ENCODE data around the gene GRIK1.

GRIK1 gene

DNA sequence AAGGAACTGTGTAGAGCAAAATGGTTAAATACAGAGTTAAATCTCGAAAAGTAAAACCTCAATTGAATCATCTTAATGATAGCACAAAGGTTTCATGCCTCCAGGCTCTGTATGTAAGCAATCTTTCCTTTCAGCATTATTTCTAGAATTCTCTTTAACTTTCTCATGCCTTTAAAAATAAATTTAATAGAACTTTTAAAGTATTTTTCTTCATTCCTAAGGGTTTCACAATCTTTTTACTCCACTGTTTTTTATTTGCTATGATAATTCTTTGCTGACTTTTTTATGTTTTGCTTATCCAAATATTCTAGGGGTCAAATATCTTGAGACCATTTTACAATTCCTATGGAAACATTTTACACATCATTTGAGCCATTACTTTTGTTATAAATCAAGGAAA lies 353.1 kb downstream of the GRIK1 start:
- peak; percentile 11 for DNase-seq

DNA sequence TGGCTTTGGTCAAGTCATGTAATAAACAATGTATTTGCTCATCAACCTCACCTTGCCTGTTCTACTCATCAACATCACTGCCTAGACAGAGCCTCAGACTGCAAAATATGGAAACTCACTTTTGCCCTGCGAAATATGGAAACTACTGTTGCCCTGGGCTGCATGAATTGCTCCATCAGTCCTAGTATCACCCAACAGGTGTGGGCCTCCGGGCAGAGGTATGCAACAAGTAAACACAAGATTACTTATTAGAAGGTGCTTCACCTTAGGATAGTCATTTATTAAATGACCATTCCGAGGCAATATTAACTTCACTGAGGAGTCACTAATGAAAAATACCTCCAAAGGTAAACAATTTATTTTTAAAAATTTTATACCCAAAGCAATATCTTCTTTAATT lies 354.3 kb downstream of the GRIK1 start:
- DNase-seq, result no peak

DNA sequence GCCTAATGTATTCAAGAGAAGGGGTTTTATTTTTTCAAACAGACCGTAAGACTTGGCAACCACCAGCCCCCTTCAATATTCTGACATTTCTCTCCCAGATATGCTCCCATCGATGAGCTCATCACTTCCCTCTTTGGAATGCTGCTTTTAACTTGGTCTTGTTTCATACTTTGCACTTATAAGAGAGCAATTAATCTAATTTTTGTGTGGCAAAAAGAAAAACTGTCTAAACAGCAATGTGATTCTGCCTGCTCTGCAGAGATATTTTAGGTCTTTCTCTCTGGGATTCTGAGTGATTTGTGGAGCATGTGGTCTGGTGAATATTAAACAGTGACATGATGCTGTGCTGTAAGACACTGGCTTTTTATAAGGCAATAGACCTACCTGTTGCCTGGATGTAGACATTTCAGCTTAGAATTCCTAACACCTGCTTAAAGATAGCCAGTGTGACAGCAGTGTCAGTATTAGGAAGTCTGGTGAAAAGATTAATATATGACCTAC lies 356.3 kb downstream of the GRIK1 start:
- DNase-seq, result no peak

DNA sequence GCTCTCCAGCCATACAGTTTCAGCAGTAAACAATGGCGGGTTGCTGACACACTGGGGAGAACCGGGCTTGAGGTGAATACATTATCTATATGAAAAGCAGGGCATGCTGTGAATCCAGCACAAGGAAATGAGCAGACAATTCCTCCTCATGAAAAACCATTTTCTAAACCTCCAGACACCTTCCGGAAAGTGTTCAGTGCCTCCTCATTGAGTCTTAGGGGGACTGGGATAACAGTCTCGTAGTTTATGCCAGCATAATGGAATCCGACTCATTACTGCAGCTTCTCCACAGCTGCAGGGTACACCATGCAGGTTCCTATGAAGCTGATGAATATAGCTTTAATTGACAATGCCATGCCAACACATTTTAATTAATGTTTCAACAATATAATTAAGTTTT lies 356.9 kb downstream of the GRIK1 start:
- DNase-seq, result no peak

DNA sequence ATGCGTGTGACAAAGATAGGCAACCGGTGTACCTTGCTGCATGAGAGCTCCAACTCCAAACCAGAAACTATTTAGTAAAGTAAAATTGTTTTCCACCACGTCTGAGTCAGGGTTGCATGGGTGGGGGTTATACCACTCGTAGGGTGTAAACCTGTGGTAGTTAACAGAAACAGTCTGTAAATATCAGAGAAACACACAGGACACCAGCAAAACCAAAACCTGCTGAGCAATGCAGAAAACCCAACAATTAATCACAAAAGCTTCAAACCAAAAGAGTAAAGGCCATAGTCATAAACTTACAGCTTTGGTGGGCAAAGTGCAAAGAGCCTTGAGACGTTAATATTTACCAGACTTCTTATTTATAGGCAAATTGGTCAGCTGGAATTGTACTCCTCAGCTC lies 358.4 kb downstream of the GRIK1 start:
- no peak for DNase-seq

DNA sequence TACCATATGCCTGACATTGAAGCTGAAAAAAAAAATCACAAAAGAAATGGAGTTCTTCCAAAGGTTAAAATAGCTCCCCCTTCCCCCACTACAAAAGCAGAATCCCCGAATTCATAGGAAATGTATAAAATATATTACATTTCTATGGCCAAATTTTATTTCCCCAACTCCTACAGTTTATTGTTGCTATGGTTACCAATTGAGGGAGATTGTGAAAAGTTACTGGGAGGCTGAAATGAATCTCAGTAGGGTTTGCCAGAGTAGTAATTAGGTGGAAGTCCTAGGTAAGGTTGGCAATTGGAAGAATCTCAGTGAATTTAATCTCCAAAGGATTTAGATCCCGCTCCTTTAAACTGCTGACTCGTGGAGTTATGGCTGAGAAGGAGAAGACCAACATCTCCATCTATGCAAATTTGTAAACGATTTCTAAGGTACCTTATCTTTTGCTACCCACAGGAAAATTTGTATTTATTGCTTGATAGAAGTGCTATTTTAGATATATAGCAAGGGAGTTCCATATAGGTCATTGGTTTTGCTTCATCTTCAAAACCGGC lies 359.0 kb downstream of the GRIK1 start:
- no peak for DNase-seq

DNA sequence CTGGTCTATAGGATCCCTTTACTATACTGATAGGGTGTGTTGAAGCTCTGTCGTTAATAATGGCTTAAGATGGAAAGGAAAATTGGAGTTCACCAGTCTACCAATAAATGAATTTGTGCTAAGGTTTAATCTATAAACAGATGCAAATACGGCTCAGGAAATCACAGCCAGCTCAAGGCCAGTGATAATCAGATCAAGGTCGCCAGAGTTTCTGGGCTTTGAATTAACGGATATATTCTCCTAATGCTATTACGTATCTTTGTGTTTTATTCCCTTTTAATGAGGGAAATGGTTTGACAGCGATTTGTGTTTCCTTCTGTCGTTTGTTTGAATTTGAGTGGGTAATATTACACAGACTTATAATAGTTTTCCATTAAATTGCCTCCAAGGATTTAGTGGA lies 361.5 kb downstream of the GRIK1 start:
- no peak for DNase-seq

DNA sequence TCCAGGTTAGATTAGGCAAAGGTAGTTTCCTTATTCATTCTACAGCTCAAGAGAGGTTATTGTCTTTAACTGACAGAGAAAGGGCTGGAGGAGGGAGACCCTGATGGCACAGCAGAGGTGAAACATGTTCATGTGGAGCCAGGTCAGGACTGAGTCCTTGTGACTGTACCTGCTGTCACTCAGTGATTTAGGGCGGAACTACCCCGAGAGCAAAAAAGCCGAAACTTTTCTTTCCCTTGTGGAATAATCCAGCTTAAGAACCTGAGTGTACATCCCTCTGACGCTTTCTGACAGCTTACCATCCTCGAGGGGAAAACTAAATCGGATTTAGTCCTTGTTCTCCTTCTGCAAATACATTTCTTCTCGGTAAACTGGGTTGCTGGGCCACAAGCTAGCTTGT lies 367.8 kb downstream of the GRIK1 start:
- DNase-seq, result no peak

DNA sequence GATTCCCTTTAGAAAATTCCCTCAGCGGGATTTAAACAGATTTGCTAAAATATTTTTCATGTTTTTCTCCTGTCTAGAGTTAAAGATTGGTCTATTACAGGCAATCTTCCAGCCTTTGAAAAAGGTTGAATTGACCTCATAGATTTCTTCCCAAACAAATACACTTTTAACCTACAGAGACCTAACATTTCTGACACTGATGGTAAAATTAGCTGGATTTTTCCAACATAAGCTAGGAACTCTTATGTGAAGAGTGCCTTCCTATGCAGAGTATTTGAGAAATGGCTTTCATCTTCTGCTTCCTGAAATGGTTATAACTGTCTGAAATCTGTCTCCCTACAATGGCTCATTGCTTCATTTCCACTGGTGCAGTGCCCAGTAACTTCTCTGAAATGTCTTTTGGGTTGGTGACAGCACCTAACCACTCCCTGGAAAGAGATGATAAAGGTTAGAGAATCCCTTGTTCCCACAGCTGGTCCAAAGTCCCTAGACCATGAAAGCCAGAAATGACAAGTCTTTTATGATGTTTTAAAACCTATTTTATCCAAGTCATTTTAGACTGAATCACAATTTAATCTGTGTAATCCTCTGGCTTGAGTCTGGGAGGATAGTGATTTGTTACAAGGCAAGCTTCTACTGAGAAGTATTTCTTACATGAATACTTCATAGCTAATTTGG lies 371.6 kb downstream of the GRIK1 start:
- no peak for DNase-seq

DNA sequence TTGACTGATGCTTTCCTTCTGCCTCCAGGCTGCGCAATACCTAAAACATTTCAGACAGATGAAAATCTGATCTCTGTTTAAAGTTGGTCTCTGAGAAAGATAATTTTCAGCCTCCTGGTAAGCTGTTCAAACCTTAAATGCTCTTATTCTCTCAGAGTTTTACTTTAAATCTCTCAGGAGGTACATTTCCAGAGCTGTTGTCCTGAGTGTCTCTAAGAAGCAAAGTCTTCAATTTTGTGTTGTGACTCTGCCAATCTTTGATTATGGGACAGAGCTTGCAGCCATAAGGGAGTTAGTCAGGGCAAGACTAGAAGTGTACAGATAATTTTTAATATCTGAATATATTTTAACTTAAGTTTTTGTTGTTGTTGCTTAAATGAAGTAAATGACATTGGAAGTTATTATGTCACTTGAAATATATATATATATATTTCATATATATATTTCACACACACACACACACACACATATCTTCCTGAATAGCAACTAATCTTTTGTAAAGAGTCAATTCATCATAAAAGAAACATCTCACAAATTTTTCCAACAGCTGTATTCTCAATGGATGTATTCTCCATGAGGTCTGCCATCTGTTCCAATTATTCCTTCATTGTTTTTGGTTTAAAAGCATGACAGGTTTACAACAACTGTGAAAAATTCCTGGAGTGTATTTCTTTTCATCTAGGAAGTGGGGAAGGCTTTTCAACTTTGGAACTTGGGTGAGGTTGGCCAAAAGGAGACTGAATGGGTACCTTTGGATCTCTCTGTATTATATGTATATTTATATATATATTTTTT lies 381.7 kb downstream of the GRIK1 start:
- no peak for DNase-seq

DNA sequence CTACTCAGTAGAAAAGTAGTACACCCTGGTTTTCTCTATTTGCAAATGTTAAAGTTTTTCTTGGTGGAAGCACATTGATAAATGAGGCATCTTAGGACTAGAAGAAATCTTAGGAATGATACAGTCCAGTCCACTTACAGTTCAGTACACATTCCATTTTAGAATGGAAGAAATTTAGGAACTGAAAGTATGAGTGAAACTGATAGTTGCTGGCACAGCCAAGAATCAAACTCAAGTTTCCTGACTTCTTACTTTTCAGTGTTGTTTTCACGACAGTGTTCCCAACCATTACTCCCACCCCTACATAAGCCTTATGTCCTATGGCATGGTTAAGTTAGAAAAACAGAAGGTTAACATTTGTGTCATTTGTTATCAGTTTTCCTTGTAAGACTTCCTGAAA lies 382.6 kb downstream of the GRIK1 start:
- no peak for DNase-seq

DNA sequence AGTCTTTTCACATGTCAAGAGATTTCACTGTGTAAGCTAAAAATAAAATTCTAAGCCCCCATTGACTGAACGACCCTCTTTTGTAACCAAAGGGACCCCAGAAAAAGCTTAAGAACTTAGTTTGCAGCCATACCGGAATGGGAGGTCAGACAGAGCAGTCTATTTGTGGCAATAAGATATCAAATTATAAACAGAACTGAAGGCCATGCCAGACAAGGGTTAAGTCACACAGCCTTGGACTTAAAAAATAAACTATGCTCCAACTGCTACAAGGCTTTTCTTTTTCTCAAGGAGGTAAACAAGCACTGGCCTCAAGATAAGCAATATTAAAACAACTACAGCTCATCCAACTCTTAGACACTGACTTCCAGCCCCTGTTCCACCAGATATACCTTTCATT lies 384.2 kb downstream of the GRIK1 start:
- no peak for DNase-seq

DNA sequence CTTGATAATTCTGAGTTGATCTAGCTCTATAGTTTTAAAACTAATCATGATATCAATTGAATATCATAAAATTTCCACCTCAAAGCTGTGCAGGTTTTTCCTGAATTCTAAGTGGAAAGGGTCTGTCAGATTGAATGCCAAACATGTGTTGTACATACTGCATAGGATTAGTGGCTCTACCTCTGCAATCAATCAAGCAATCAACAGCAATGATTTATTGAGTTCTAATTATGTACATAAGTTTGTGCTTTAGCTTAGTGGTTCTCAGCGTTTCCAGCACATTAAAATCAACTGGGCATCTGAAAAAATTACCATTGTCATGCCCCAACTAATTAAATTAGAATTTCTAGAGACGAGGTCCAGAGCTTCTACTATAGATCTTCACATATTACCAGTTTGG lies 389.6 kb downstream of the GRIK1 start:
- no peak for DNase-seq

DNA sequence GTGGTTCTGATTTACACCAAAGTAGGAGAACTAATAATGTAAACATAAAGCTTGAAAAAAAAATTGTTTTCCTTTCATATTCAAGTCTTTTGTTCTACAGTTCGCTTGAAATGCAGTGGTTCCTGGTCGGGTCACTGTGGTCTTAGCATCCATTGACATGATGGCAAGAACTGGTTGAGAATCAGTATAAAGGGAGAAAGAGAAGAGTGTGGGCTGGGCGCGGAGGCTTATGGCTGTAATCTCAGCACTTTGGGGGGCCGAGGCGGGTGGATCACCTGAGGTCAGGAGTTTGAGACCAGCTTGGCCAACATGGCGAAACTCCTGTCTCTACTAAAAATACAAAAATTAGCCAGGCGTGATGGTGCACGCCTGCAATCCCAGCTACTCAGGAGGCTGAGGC lies 390.2 kb downstream of the GRIK1 start:
- DNase-seq, result no peak

DNA sequence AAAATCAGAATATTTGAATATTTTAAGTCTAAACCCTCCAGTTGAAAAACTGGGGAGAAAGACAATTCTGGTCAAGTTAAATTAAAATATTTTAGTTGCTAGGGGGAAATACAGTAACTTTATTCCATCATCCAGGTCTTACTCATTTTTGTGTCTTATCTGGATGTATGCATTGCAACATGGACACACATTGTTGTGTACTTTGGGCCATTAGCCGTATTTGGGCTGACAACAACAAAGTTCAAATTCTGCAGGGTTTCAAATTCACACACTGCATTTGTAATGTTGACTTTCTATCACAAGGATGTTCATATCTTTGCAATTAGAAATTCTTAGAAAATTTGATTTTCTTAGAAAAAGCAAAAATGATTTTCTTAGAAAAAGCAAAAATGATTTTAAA lies 391.8 kb downstream of the GRIK1 start:
- DNase-seq, result no peak

DNA sequence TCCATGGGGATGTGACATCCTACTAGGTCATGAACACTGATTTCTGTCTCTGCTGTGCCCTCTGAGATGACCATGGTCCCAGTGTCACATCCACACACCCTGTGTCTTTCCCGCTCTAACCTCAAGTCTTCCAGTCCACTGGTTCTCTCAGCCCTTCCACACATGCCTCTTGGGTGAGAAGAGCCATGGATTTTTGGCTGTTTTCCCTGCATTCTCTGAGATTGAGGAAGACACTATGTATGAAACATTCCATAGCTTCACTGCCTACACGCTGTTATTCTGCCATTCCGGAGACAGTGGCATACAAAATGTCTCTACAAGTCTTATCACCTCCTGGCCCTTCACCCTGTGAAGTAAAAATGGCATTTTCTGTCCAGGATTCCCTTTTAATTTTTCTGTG lies 393.7 kb downstream of the GRIK1 start:
- DNase-seq, result peak; percentile 65

DNA sequence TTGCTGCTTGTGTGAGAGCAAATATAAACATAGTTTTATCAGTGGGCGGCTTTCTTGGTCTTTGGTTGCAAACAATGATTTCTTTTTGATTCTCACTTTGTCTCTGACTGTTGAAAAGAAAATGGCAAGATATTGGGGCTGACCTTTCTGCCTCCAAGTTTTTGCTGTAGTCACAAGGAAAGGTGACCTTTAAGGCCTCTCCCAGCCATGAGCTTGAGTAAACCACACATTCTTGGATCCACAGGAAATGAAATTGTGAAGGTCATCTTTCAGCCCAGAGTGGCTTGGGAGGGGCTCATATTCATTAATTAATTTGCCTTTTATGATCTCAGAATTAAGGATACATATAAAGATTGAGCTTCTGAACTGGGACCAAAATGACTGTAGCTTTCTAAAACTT lies 399.5 kb downstream of the GRIK1 start:
- no peak for DNase-seq

DNA sequence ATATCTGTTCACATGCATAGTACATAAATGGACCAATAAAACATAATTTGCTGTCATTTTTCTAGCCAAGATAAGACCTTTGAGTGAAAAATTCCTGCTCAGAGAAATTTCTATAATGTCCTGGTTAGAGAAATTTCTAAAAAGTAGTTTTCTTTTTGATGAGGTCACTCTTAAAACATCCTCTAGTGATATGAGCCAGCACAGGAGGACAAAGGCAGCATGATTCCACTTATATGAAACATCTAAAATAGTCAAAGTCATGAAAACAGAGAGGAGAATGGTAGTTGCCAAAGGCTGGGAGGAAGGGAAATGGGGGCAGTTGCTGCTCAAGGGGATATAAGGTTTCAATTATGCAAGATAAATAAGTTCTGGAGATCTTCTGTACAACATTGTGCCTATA lies 401.7 kb downstream of the GRIK1 start:
- DNase-seq, result peak; percentile 82

DNA sequence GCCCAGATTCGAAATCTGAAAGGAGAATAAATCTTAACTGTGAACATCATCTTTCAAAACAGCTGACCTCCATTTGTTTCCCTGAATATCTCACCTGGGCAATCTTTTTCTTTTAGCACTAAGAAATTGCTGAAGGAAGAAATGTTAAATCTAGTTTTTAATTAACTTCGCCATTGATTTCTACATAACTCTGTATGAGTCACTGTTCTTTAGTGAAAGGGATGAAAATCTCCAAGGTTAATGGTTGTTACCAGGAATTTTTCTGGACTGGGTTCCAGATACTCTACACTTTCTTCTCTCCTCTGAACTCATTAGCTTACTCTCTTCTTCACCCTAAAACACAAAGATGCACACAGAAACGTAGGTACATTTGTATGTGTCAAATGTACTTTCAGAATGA lies 405.3 kb downstream of the GRIK1 start:
- no peak for DNase-seq

DNA sequence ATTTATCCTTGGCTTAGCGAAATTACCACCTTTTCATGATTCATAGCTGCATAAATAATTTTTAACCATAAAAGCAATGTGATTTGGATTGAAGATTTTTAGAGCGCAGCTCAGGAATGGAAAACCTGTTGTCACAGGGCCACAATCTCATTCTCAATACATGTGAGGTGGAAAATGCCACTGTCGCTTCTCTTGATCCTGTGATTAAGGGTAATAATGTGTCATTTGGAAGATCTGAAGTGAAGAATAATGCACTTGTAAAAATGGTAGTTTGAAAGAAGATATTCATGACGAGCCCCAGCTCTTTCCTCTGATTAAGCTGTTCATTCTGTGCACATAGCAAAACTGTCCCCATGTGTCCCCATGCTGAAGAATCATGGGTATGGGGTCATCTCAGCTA lies 410.7 kb downstream of the GRIK1 start:
- no peak for DNase-seq

DNA sequence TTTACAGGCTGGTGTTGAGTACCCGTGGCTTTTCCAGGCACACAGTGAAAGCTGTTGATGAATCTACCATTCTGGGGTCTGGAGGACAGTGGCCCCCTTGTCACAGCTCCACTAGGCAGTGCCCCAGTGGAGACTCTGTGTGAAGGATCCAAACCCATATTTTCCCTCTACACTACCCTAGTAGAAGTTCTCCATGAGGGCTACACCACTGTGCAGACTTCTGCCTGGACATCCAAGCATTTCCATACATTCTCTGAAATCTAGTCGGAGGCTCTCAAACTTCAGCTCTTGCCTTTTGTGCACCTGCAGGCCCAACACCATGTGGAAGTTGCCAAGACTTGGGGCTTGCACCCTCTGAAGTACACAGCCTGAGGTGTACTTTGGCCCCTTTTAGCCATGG lies 413.3 kb downstream of the GRIK1 start:
- no peak for DNase-seq

DNA sequence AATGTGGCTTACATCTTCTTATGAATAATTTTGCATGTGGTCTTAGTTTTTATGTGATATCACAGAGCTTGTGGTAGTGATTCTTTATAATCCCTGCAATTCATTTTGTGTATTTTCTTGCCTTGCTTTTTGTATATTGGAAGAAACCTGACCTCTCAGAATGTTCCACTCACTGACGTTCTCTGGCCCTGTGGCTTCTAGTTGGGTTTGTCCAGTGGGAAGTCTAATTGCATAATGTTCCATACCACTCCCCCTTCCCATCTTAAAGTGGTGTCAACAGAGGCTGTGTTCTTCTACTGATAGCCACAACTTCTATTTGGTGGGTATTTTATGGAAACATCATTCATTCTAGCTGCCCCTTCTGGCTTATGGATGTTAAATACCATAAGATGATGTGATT lies 415.7 kb downstream of the GRIK1 start:
- DNase-seq, result no peak

DNA sequence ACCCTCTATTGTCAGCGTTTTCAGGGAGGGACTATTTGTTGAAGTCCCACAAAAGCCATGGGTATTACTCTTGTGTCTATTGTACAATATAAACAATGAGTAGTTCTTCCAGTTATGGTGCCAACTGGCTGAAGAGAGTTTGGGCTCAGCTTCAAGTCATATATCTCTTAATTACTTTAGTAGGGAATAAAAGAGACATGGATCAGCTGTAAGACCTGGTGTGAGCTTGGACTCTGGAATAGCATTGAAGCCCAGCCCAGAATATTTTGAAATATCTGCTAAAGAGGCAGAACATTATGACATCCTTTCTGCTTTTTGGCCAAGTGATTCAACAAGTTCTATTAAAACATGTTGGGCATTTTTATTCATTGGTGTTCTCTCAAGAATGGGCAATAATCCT lies 416.1 kb downstream of the GRIK1 start:
- DNase-seq, result no peak

DNA sequence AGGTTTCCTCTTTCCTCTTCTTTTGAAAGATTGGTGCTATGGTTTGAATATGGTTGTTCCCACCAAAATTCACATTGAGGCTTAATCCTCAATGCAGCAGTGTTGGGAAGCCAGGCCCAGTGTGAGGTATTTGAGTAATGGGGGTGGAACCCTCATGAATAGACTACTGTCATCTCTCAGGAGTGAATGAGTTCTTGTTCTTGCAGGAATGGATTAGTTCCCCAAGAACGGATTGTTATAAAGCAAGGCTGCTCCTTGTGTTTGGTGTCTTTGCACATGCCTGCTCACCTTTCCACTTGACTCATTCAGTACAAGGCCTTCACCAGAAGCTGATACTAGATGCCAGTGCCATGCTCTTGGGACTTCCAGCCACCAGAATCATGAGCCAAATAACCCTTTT lies 417.9 kb downstream of the GRIK1 start:
- DNase-seq, result no peak
